GM19468 (cell line): ENCODE measurements around the gene ZNF664.

ENCODE experiments used
- ATAC-seq: cut with Tn5 transposase; IDR thresholded peaks from one replicate; pipeline ENCODE4 v1.9.1; 2021; ENCODE audit warnings: mild to moderate bottlenecking, moderate library complexity, moderate number of reproducible peaks; ENCODE audit not compliant: unreplicated experiment; ENCODE audit errors: extremely low read depth

Gene ZNF664

DNA sequence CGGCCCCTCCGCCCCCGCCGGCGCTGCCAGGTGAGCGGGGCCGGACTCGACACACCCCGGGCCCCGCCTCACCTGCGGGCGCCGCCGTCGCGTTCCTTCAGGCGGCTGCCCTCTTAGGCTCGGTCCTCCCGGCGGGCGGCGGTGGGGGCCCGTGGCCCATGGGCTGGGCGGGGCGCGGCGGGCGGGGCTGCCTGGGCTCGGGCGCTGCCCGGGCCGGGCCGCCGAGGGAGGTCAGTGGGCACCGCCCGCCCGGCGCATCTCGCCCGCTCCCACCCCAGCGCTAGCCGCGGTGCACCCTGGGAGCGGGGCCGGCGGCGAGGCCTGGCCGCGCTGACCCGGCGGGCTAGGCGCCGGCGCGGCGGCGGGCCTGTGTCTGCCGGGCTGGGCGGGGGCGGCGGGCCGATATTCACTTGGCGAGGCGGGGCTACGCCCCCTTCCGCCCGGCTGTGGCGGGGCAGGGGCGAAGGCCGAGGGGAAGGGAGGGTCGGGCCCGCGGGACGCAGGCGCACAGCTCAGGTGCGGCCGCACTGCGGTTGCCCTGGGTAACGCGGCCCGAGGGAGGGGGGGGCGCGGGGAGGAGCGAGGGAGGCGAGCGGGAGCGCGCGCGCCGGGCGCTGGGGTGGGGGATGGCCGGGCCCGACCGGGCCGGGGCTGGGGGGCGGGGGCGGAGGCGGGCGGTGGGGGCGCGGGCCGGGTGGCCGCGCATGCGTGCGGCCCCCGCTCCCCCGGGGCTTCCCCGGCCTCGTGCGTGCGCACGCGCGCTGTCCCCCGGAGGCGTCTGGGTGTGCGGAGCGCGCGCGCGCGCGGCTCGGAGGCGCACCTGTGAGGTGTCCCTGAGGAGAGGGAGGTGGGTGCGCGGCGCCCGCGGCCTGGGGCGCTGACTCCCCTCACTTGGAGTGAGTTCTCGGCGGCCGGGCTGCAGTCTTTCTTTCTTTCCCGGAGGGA lies at the start of gene ZNF664, which contains the start of gene CCDC92:
Gene ZNF664 (plus strand): TSS at position 759 of the 945 bp plus-strand sequence. CDS start 38,930 bp downstream, outside the sequence.
Gene CCDC92 (minus strand): TSS at position 375 of the 945 bp plus-strand sequence. CDS start 28,526 bp downstream, outside the sequence.
- ATAC-seq: peak; percentile 55

DNA sequence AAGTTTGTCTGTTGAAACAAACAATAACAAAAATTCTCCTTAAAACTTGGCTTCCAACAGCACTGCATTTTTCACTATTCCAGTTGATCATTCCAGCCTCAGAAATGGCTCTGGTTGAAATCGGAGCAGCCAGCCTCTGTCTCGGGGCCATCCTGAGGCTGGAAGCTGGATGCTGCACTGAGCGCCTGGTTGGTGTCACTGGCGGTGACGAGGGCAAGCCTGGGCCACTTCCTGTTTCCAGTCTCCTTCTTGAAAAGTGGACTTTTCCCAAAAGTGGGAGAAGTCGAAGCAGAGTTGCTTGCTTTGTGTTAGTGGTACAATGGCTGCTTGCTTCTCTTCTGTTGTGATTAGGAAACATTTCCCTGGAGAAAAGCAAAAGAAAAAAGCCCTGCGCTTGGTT lies 49.1 kb upstream of the ZNF664 start:
- no peak for ATAC-seq

GRCh38 chr12:123924539-123924938 lies 48.5 kb upstream of the ZNF664 start:
- no peak for ATAC-seq

DNA sequence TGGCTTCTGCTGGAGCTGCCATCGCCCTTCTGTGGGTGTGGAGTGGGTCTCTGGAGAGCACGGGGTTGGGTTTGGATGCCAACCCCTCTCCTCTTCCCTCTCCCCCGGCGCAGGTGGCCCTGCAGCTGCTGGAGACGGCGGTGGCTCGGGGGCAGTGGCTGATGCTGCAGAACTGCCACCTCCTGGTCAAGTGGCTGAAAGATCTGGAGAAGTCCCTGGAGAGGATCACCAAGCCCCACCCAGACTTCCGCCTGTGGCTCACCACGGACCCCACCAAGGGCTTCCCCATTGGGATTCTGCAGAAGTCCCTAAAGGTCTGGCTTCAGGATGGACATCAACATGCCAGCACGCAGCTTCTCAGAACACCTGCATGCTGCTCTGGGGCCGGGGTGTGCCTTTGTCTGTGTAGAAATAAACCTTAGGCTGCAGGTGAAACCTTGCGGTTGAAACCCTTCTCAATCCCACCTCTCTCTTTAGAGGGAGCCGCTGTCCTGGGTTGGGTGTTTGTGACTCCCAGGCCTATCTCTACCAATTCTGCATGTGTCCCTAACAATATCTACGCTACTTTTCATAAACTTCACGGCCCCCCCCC lies 44.6 kb upstream of the ZNF664 start:
- ATAC-seq: no peak

- no peak for ATAC-seq
Observed at GRCh38 chr12:123928897-123929296, 44.1 kb upstream of the ZNF664 start.

GRCh38 chr12:123929946-123930583 lies 43.0 kb upstream of the ZNF664 start:
- no peak for ATAC-seq

- ATAC-seq: no peak
Observed at GRCh38 chr12:123931686-123932321, 41.2 kb upstream of the ZNF664 start.

GRCh38 chr12:123933214-123933613 lies 39.8 kb upstream of the ZNF664 start:
- ATAC-seq: no peak

GRCh38 chr12:123934016-123934620 lies 38.9 kb upstream of the ZNF664 start:
- ATAC-seq: no peak

DNA sequence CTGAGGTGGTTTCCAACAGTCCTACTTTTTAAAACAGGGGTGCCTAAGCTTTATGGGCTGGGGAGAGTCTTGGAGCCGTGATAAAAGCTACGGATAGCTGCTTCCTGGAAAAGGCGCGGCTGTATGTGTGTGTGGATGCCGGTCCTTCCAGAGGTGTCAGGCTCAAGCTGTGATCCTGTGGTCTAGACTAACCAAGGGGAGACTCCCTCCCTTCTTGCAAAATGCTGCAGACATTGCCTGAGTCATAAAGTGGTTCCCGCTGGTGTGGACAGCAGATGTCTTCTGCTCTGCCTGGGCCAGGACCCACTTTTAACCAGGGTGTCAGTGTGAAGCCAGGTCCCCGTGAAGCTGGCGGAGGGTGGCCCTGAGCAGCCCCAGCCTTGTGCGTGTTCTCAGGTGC lies 38.2 kb upstream of the ZNF664 start:
- no peak for ATAC-seq

GRCh38 chr12:123935956-123936355 lies 37.1 kb upstream of the ZNF664 start:
- no peak for ATAC-seq

DNA sequence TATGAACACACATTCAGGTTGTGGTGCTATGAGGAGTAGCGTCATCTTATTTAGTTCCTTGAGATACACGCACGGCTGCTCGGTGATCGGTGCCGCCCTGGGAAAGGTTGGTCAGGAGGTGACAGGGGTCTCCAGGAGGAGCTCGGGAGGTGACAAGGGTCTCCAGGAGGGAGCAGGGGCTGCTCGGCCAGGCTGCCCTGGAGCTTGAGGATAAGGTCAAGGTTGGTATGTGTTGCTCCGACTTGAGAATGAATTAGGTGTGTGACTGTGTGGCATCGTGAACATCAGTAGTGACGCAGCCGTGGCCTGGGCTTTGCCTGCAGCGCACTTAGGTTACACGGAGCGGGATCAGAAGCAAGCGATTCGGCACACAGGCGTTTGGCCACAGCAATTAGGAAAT lies 36.5 kb upstream of the ZNF664 start:
- no peak for ATAC-seq

DNA sequence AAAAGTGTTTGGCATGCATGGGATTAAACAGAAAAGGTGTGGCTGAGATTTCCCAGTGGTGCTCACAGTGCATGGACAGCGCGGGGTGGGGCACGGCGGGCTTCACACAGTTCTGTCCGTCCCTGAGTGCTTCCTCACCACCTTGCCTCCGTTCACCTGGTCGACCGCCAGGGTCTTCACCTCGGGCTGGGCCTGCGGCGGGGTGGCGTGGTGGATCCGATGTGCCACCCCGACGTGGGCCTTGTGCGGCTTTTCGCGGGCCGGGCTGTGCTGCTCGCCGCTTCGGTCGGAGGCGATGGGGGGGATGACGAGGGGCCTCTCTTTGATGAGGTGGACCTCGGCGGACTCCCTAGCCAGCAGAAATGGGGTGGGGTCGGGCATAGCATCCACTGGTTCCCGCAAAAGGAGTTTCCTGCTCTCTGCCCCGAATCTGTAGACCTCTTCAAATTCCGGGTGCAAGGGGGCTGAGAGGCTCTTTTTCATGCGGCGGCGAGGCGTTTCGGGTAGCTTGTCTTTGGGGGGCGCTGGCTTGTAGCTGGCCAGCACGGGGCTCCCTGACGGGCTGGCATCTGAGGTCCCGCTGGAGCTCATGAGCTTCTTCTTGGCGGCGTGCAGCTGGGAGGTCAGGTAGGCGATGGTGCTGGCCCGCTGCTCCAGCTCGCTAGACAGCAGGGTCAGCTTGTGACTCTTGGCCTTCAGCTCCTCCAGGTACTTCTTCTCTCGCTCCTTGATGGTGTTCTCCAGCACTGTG lies 35.9 kb upstream of the ZNF664 start:
- ATAC-seq: no peak

DNA sequence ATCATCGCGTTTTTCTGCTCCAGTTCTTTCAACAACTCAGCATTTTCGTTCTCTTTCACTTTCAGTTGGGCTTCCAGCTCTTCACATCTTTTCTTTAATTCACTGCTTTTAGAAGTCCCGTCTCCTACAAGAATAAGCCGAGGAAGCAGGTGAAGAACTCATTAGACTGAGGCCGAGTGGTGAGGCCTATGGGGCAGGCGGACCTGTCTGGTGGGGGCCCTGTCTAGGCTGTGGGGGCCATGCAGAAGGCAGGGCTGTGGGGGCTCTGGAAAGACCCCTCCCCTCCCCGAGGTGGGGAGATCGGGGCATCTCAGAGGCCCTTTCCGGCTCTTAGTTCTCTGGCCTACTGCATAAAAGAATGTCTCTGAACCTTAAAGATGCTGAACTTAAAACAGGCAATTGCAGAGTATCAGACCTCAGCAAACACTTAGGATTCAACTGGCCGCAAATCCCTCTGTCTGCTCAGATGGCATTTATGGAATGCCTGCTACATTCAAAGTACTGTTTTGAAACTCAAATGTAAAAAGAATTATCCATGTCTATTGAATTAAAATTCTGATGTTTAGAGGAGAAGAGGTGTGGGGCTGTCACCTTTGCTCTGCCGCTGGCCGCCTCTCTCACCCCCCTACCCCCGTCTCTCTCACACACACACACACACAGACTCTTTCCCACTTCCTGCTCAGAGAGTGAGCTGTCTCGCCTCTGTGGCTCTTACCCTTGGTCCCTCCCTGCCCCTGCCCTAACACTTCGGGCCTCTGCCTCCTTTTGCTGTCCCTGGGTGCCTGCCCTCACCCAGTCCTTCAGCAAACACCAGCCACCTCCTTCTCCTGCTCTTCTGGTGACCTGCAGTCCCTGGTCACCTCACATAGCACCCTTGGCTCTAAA lies 35.1 kb upstream of the ZNF664 start:
- ATAC-seq: no peak

DNA sequence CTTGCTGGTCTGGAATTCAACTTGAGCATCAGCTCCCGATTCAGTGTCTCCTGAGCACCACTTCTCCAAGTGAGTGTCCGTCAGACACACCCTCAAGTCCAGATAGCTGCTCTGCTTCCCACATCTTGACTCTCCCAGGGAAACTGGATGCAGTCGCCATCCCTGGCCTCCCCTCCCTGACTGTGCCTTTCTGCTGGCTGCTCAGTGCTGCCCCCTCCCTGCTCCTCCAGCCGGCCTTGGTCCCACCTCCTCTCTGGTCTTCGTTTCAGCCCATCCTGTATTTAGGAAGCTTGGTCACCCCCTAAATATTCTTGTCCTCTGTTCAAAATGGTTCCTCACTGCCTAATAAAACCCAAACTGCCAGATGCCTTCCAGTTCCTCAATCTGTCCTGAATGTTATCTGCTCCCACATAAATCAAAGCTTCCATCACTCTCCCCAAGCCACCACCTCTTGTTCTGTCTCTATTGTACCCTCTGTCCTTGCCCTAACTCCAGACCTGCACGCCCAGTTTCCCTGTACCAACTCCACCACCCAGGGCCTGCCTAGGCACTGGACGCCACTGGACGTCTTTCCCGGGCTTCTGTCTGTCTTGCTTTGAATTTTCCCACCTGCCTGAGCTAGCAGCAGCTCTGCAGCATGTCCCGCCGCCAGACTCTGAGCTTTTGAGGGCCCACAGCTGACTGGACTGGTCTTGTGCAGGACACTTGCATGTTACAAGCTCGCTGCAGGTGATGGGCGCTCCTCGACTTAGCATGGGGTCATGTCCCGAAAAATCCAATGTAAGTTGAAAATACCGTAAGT lies 34.1 kb upstream of the ZNF664 start:
- no peak for ATAC-seq

DNA sequence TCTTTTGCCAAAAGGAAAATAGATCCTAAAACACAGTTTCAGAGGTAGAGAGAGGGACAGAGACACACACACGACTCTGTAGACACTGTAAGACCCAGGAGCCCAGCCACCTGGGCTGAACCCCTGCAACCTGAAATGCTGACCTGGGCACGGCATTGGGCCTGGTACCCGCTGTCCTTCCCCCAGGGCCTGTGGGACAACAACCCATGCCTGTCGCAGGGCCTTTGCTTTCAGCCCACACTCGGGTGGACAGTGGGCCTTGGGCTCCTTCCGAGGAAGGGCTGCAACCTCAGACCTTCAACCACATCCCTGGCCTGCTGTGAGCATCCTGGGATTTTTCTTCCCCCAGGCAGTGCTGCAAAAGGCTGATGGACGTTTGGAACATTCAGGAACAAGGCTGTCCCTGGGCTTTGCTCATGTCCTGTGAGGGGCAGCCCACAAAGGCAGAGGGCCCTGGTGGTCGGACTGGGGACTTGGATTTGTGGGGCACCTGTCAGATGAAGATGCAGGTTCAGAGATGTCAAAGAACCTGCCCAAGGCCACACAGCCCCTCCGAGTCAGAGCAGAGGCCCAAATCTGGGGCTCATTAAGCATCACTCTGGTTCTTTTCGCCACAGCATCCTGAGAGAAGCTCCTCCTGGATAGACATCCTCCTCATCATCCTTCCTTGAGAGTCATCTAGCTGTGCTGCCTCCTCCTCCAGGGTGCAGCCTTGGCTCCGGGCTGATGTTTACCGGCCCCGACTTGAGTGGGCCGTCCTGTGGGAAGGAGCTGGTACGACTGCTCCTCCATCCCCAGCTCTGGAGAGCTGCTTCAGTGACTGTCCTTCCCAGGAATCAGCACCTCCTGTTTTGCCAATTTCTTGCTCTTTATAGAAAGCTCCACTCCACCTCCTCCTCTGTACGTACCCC lies 33.0 kb upstream of the ZNF664 start:
- ATAC-seq: no peak

- no peak for ATAC-seq
Observed at GRCh38 chr12:123940627-123940966, 32.4 kb upstream of the ZNF664 start.
